Brain microvascular endothelial cell (primary cell): ENCODE results near the gene RRP12.
A peak's percentile ranks its signal among the peaks of the same experiment; 100 is the strongest.
"Not testable (repeated sequence)": the region's sequence is repeated elsewhere in the genome, so short reads cannot be mapped to it uniquely, and the experiment has no call there.

Experiments used
- DNase-seq: peaks from one replicate; pipeline ENCODE4 v3.0.0-alpha.2; 2020
- H3K27ac ChIP-seq: fragments of 250-450 bp; sonication (Bioruptor Pico); 2 replicates; pipeline ENCODE4 v1.5.1; 2020; ENCODE audit warnings: mild to moderate bottlenecking, moderate library complexity
- H3K27me3 ChIP-seq: fragments of 250-450 bp; sonication (Bioruptor Pico); replicated peaks from 2 replicates; pipeline ENCODE4 v1.5.1; 2020; ENCODE audit warnings: mild to moderate bottlenecking
- H3K36me3 ChIP-seq: fragments of 250-450 bp; sonication (Bioruptor Pico); replicated peaks from 2 replicates; pipeline ENCODE4 v1.5.1; 2020; ENCODE audit warnings: mild to moderate bottlenecking
- H3K4me3 ChIP-seq: 2 replicates; pipeline ENCODE4 v1.5.1; 2011; ENCODE audit warnings: low read depth, mild to moderate bottlenecking, control low read depth, low read length, moderate library complexity
- in situ Hi-C: cut with HindIII; loops from 2 replicates; pipeline ENCODE4 v1.10.0; 2017; ENCODE audit warnings: low sequenced_read_pairs, low pct_ligation_motif_present
- TF ChIP-seq, protein P1 (sequence below): IDR thresholded peaks from 2 replicates; pipeline ENCODE4 v1.5.1; 2011; ENCODE audit warnings: low read depth, mild to moderate bottlenecking, moderate library complexity, low read length, control low read depth, inconsistent platforms; ENCODE audit errors: missing control alignments

Gene RRP12

DNA sequence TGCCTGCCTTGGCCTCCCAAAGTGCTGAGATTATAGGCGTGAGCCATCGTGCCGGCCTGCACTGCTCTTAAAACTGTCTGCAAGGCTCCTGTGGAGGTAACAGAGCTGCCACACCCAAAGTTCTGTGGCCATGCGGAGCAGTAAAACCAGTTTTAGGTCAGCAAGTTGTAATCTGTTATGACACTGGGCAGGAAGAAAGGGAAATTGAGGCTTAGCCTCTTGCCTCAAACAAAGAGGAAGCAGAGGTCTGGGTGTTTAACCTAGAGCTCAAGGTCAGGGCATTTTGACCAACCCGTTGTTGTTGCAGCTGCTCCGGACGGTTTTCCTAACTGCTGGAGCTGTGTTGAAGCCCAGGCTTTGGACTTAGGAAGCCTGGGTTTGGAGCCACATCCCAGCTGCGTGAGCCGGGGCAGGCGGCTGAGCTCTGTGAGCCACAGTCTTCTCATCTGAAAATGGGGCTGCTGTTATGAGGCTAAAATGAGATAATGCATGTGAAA, 7.4 kb upstream of the RRP12 start:
- no peak overlapping the region for H3K27ac ChIP-seq
- no peak overlapping the region for H3K4me3 ChIP-seq
- DNase-seq = no peak
- H3K27me3 ChIP-seq = no peaks in the 10 kb centered on the region
- TF ChIP-seq, protein P1, sequence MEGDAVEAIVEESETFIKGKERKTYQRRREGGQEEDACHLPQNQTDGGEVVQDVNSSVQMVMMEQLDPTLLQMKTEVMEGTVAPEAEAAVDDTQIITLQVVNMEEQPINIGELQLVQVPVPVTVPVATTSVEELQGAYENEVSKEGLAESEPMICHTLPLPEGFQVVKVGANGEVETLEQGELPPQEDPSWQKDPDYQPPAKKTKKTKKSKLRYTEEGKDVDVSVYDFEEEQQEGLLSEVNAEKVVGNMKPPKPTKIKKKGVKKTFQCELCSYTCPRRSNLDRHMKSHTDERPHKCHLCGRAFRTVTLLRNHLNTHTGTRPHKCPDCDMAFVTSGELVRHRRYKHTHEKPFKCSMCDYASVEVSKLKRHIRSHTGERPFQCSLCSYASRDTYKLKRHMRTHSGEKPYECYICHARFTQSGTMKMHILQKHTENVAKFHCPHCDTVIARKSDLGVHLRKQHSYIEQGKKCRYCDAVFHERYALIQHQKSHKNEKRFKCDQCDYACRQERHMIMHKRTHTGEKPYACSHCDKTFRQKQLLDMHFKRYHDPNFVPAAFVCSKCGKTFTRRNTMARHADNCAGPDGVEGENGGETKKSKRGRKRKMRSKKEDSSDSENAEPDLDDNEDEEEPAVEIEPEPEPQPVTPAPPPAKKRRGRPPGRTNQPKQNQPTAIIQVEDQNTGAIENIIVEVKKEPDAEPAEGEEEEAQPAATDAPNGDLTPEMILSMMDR = no peak
- no peaks in the 10 kb centered on the region for H3K36me3 ChIP-seq
- in situ Hi-C loops = no loop called here

DNA sequence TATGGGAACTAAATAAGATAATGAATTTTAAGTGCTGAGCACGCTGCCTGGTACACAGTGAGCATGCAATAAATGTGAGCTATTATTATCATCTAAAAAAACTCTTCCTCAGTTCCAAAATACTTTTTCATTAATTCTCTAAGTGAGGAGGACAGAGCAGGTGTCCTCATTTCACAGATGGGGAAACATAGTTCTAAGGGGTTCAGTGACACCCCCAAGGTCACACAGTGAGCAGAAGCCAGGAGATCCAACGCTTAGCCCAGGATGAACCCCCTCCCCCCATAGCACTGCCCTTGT, 6.8 kb upstream of the RRP12 start:
- Histone ChIP-seq H3K36me3 (no peaks in the 10 kb centered on the region), H3K27me3 (no peaks in the 10 kb centered on the region), H3K27ac (no peak overlapping the region), H3K4me3 (no peak overlapping the region)
- no peak for DNase-seq
- TF ChIP-seq, protein P1 = no peak
- in situ Hi-C loops = no loop called here

DNA sequence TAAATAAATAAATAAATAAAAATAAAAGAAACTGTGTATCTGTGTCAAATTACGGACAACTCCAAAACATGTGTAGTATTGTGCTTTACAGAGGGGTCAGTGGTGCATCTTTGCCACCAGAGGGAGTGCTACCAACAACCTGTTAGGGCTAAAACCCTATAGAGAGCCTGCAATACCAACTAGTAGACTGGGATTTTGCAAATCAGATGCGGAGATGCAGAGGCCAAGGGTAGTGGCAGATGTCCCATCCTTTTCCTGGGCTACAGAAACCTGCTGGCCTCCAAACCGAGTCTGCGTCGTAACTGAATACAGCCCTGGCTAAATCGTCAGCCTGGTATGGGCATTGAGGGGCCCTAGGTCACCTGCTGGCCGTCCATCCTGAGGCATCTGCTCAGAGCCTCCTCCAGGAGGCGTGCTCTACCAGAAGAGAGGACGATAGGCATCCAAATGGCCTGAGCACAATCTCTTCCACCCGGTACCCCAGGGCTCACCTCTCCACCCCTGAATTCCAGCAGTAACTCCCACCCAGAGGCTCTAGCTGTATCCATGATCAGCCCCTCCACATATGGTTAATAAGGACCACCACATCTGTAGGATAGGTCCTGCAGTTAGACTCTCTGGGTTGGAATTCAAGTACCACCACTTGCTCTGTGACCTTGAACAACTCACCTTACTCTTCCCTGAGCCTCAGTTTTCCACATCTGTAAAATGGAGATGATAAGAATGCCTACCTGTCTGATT, 6.2 kb upstream of the RRP12 start:
- peak overlapping the region; percentile 15 for H3K4me3 ChIP-seq

DNA sequence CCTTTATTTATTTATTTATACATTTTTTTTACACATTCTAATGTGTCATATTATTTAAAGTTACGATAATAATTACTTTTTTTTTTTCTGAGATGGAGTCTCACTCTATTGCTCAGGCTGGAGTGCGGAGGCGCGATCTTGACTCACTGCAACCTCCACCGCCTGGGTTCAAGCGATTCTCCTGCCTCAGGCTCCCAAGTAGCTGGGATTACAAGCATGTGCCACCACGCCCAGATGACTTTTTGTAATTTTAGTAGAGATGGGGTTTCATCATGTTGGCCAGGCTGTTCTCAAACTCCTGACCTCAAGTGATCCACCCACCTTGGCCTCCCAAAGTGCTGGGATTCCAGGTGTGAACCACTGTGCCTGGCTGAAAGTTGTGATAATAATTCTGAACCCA, 5.3 kb upstream of the RRP12 start:
- in situ Hi-C loops, H3K36me3 ChIP-seq, H3K27me3 ChIP-seq, H3K4me3 ChIP-seq, DNase-seq, H3K27ac ChIP-seq: not testable (repeated sequence)

More for the DNA sequence above, 6.2 kb upstream of the RRP12 start:
- H3K27me3 ChIP-seq = no peaks in the 10 kb centered on the region
- TF ChIP-seq, protein P1 = peak; percentile 69
- H3K36me3 ChIP-seq = no peaks in the 10 kb centered on the region
- no peak overlapping the region for H3K27ac ChIP-seq
- peak; percentile 68 for DNase-seq
- in situ Hi-C loops = no loop called here

DNA sequence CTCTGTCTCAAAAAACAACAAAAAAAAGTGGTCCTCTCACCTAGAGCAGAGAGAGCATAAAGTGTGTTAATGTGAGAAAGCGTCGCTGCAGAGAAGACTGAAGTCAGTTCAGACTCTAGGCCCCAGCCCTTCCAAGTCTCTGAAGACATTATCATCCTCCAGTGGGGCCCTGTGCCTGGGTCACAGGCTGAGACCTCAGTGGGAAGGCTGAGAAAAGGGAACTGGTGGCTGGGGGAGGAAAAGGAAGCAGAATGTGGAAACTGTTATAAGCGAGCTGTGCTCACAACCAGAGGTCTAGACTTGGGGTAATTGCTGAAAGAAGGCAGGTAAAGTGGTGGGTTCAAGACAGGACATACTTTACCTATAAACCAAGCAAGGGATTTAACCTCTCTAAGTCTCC, 4.9 kb upstream of the RRP12 start:
- no peaks in the 10 kb centered on the region for H3K27me3 ChIP-seq
- H3K27ac ChIP-seq = no peak overlapping the region
- in situ Hi-C loops = no loop called here
- no peak overlapping the region for H3K4me3 ChIP-seq
- TF ChIP-seq, protein P1 = no peak
- H3K36me3 ChIP-seq = no peaks in the 10 kb centered on the region
- no peak for DNase-seq

DNA sequence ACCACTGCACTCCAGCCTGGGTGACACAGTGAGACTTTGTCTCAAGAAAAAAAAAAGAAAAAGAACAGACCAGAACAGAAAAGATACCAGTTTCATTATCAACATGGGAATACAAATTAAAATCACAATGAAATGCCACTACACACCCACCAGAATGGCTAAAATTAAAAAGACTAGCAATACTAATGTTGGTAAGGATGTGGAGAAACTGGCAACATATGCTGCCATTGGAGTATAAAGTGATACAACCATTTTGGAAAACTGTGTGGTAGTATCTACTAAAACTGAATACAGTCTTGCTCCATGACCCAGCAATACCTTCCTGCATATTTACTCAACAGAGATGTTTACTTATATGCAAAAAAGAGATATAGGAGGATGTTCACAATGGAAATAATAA, 2.9 kb upstream of the RRP12 start:
- Histone ChIP-seq H3K27me3 (no peaks in the 10 kb centered on the region), H3K36me3 (peaks cover 2% of the 10 kb centered on the region), H3K27ac (no peak overlapping the region), H3K4me3 (no peak overlapping the region)
- DNase-seq = no peak
- in situ Hi-C loops = no loop called here
- TF ChIP-seq, protein P1 = no peak
